ENCODE results near the gene TMEM174. TPM values are rescaled to one million over a fixed set of nuclear protein-coding genes. Genes with fewer than 3 reads are reported as not detected.

TMEM174 gene
- total RNA-seq, 2 experiments from 2014 or later = not detected

GRCh38 chr5:73196201-73196600 lies 23.2 kb downstream of the TMEM174 start:
- TF ChIP-seq, protein P1, sequence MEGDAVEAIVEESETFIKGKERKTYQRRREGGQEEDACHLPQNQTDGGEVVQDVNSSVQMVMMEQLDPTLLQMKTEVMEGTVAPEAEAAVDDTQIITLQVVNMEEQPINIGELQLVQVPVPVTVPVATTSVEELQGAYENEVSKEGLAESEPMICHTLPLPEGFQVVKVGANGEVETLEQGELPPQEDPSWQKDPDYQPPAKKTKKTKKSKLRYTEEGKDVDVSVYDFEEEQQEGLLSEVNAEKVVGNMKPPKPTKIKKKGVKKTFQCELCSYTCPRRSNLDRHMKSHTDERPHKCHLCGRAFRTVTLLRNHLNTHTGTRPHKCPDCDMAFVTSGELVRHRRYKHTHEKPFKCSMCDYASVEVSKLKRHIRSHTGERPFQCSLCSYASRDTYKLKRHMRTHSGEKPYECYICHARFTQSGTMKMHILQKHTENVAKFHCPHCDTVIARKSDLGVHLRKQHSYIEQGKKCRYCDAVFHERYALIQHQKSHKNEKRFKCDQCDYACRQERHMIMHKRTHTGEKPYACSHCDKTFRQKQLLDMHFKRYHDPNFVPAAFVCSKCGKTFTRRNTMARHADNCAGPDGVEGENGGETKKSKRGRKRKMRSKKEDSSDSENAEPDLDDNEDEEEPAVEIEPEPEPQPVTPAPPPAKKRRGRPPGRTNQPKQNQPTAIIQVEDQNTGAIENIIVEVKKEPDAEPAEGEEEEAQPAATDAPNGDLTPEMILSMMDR (IDR thresholded peaks at IDR 0.05) = no peak
- Mint-ChIP-seq H3K4me1 (ENCODE audit: low read depth) (no peaks in the 10 kb centered on the region), H3K27ac (no peak overlapping the region), H3K9me3 (no peaks in the 10 kb centered on the region), H3K4me3 (no peak overlapping the region), H3K36me3 (ENCODE audit: low read depth) (no peaks in the 10 kb centered on the region), H3K27me3 (peaks cover 49% of the 10 kb centered on the region)
- intact Hi-C loops (cut with micrococcal nuclease) = no loop called here
- ATAC-seq = no peak
- ChIA-PET POLR2A (no interaction called here), CTCF (interaction anchor here (1.8 kb wide), 1 partner anchor 112 kb away, joined by 4 read pairs; no protein-coding TSS in a partner anchor)
- DNase-seq = no peak

DNA sequence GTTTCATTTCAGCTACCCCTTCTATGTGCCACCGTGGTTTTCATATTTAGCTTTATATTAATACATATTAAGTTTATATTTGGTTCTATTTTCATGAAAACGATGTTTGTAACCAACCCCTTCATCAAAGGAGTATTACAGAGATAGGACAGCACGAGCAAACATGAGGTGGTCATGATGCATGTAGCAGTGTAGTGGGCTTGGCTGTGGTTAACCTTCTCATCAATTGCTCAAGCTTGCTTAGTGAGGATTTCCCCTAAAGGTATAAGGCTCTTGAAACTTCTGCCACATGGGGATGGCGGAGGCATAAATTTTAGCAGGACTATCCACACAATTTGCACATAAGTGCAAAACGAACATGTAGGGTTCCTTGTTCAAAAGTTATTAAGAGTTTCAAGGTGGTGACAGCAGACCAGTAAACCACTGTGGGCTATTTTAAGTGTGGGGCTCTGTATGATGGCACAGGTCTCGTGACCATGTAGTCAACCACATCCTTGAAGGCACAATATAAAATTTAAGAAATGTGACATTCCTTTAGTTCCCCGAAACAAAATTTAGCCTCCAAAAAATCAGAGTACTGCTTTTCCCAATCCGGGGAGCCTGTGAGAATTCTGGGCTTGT lies 24.8 kb downstream of the TMEM174 start:
- TF ChIP-seq, protein P1 (IDR thresholded peaks at IDR 0.05) = no peak
- no peaks in the 10 kb centered on the region for H3K9me3 Mint-ChIP-seq
- H3K27ac Mint-ChIP-seq = no peak overlapping the region
- H3K4me1 Mint-ChIP-seq (ENCODE audit: low read depth) = peaks cover 4% of the 10 kb centered on the region
- CTCF ChIA-PET = no interaction called here
- ATAC-seq (no peak), DNase-seq (no peak)
- intact Hi-C loops (cut with micrococcal nuclease) = no loop called here
- H3K4me3 Mint-ChIP-seq = no peak overlapping the region
- peaks cover 54% of the 10 kb centered on the region for H3K27me3 Mint-ChIP-seq
- POLR2A ChIA-PET = interaction anchor here (1.0 kb wide), 1 partner anchor 60 kb away, joined by 3 read pairs; no protein-coding TSS in a partner anchor
- no peaks in the 10 kb centered on the region for H3K36me3 Mint-ChIP-seq (ENCODE audit: low read depth)

- H3K4me3 Mint-ChIP-seq = no peak overlapping the region
- no peaks in the 10 kb centered on the region for H3K9me3 Mint-ChIP-seq
- H3K4me1 Mint-ChIP-seq (ENCODE audit: low read depth) = peaks cover 4% of the 10 kb centered on the region
- TF ChIP-seq, protein P1 (IDR thresholded peaks at IDR 0.05) = no peak
- intact Hi-C loops (cut with micrococcal nuclease) = no loop called here
- DNase-seq (no peak), ATAC-seq (no peak)
- POLR2A ChIA-PET = no interaction called here
- peaks cover 60% of the 10 kb centered on the region for H3K27me3 Mint-ChIP-seq
- no peak overlapping the region for H3K27ac Mint-ChIP-seq
- CTCF ChIA-PET = interaction anchor here (0.9 kb wide), 1 partner anchor 17 kb away, joined by 3 read pairs; no protein-coding TSS in a partner anchor
- H3K36me3 Mint-ChIP-seq (ENCODE audit: low read depth) = no peaks in the 10 kb centered on the region
Measured at GRCh38 chr5:73198833-73199592, 26.0 kb downstream of the TMEM174 start.

DNA sequence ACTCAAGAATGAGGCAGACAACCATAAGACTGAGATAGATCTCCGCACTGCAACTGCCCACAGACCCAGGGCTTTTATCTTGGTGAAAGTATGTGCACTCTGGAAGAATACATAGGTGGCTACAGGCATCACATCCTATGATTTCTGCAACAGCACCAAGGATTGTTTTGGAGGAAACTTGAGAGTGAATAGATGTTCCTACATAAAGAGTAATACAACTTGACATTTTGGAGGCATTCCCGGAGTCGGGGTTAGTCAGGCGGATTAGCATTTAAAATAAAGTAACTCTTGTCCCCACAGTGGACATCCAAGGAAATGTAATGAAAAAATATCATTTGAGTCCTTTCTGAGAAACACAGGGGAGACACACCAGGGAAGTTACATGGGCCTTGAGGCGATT lies 26.7 kb downstream of the TMEM174 start:
- H3K27me3 Mint-ChIP-seq = peaks cover 58% of the 10 kb centered on the region
- ATAC-seq = no peak
- POLR2A ChIA-PET = no interaction called here
- DNase-seq = no peak
- no peaks in the 10 kb centered on the region for H3K9me3 Mint-ChIP-seq
- no peak overlapping the region for H3K27ac Mint-ChIP-seq
- intact Hi-C loops (cut with micrococcal nuclease) = loop anchor here (5.0 kb wide), 1 partner anchor 117 kb away; no protein-coding TSS in a partner anchor
- no peak overlapping the region for H3K4me3 Mint-ChIP-seq
- TF ChIP-seq, protein P1 (IDR thresholded peaks at IDR 0.05) = no peak
- no peaks in the 10 kb centered on the region for H3K36me3 Mint-ChIP-seq (ENCODE audit: low read depth)
- CTCF ChIA-PET = no interaction called here
- peaks cover 4% of the 10 kb centered on the region for H3K4me1 Mint-ChIP-seq (ENCODE audit: low read depth)

Data from activated CD8-positive, alpha-beta T cell treated with anti-CD3 and anti-CD28 coated beads for 36 hours (primary cell).